K562 (cell line): ENCODE results near the gene OSGEP. TPM values are rescaled to one million over a fixed set of nuclear protein-coding genes. Genes with fewer than 3 reads are reported as not detected.

Experiments
- BHLHE40 ChIP-seq: IDR thresholded peaks from 2 replicates; pipeline ENCODE4 v1.6.1; 2011; ENCODE audit warnings: low read length, improper control_type of control experiment
- CBX8 ChIP-seq: fragments of 200-600 bp; sonication (generic); IDR thresholded peaks from 2 replicates; pipeline ENCODE4 v1.6.1; 2012; ENCODE audit warnings: borderline replicate concordance, mixed run types, low read depth, mild to moderate bottlenecking, moderate library complexity, mixed read lengths, low read length, control low read depth, inconsistent platforms; ENCODE audit not compliant: poor library complexity, severe bottlenecking; ENCODE audit errors: extremely low read depth
- ETV1 ChIP-seq: fragments of 450-650 bp; conservative IDR thresholded peaks from 2 replicates; pipeline ENCODE4 v1.6.1; 2016; ENCODE audit warnings: missing genetic modification characterization, control low read depth, low read depth, missing compliant biosample characterization
- IFI16 ChIP-seq: fragments of 250-450 bp; sonication (Bioruptor Pico); IDR thresholded peaks from 2 replicates; pipeline ENCODE4 v2.1.2; 2022; ENCODE audit warnings: mild to moderate bottlenecking, inconsistent platforms
- KAT8 ChIP-seq: fragments of 450-650 bp; IDR thresholded peaks from 2 replicates; pipeline ENCODE4 v1.6.1; 2016; ENCODE audit warnings: low read depth, mild to moderate bottlenecking
- KDM2B ChIP-seq: fragments of 250-450 bp; sonication (Bioruptor Pico); IDR thresholded peaks from 2 replicates; pipeline ENCODE4 v1.8.0; 2021; ENCODE audit warnings: mild to moderate bottlenecking, moderate library complexity
- POLR2B ChIP-seq: fragments of 450-650 bp; IDR thresholded peaks from 2 replicates; pipeline ENCODE4 v1.6.1; 2018; ENCODE audit warnings: low read depth; ENCODE audit not compliant: partially characterized antibody
- PTRF ChIP-seq: fragments of 450-650 bp; IDR thresholded peaks from 2 replicates; pipeline ENCODE4 v1.6.1; 2016; ENCODE audit warnings: mild to moderate bottlenecking, missing genetic modification characterization, missing compliant biosample characterization
- SP1 ChIP-seq: sonication (generic); formaldehyde crosslinking; IDR thresholded peaks from 2 replicates; pipeline ENCODE4 v1.8.1; 2022; ENCODE audit warnings: mild to moderate bottlenecking, missing genetic modification reagents
- TOE1 ChIP-seq, 2 experiments: fragments of 450-650 bp in 1 of 2; sonication (generic) in 1 of 2; formaldehyde crosslinking in 1 of 2; IDR thresholded peaks; 2 replicates each; pipeline versions ENCODE4 v1.7.1 to v1.8.0; 2016 to 2022; ENCODE audit warnings: borderline replicate concordance in 2 of 2, mild to moderate bottlenecking in 2 of 2, antibody characterized with exemption in 1 of 2, inconsistent platforms in 1 of 2, low read depth in 1 of 2, missing genetic modification reagents in 1 of 2, moderate library complexity in 1 of 2
- TRIM28 ChIP-seq: fragments of 450-650 bp; IDR thresholded peaks from 2 replicates; pipeline ENCODE4 v1.6.1; 2017
- ZNF146 ChIP-seq: IDR thresholded peaks from one replicate; pipeline ENCODE4 v1.6.1; 2018; ENCODE audit warnings: missing compliant biosample characterization; ENCODE audit not compliant: unreplicated experiment
- ZNF695 ChIP-seq: fragments of 450-650 bp; formaldehyde crosslinking; IDR thresholded peaks from 2 replicates; pipeline ENCODE4 v1.4.0; 2020; ENCODE audit warnings: mild to moderate bottlenecking, moderate library complexity
- ZNF785 ChIP-seq: fragments of 250-450 bp; sonication (Bioruptor Pico); IDR thresholded peaks from 2 replicates; pipeline ENCODE4 v1.4.0; 2020; ENCODE audit warnings: mild to moderate bottlenecking
- polyA plus RNA-seq, 8 experiments: library from polyadenylated mRNA; depleted of rRNA in 4 of 8; stranded (reverse) in 5 of 8; unstranded in 3 of 8; fragments of >200 nt; fragmentation: Nextera tagmentation in 2 of 8; fragmentation: Illumina TruSeq in 1 of 8; extraction: Ambion mirVana in 2 of 8; extraction: Trizol in 1 of 8; gene quantifications; 2 replicates each; pipeline versions ENCODE4 v1.2.1 to v1.2.3, GENCODE V29; 2011 to 2014; ENCODE audit warnings: inconsistent platforms in 1 of 8, missing spikeins in 1 of 8
- total RNA-seq, 7 experiments: library from RNA; depleted of rRNA in 6 of 7; stranded (reverse); fragments of >200 nt in 6 of 7; fragmentation: Illumina TruSeq in 2 of 7; extraction: Trizol in 2 of 7; gene quantifications; 2 replicates each; pipeline versions ENCODE4 v1.2.1 to v1.2.3, GENCODE V29; 2011 to 2021; ENCODE audit warnings: low replicate concordance in 1 of 7
- TF ChIP-seq, protein P1 (sequence below): fragments of 450-650 bp; IDR thresholded peaks from 2 replicates; pipeline ENCODE4 v1.6.1; 2017; ENCODE audit warnings: antibody characterized with exemption, mild to moderate bottlenecking
- TF ChIP-seq, protein P2 (sequence below): sonication (generic); formaldehyde crosslinking; IDR thresholded peaks from 2 replicates; pipeline ENCODE4 v1.8.0; 2022; ENCODE audit warnings: mild to moderate bottlenecking, missing genetic modification reagents
- TF ChIP-seq, protein P3 (sequence below): fragments of 450-650 bp; IDR thresholded peaks from one replicate; pipeline ENCODE4 v1.6.1; 2018; ENCODE audit warnings: mild to moderate bottlenecking, moderate library complexity; ENCODE audit not compliant: partially characterized antibody

OSGEP gene
- total and polyA plus RNA-seq, 9 of the 15 experiments (the other 6 are each of a cell fraction or from before 2014, with no cell fraction given), result 32.1 to 59.2 (median 44.1) TPM

DNA sequence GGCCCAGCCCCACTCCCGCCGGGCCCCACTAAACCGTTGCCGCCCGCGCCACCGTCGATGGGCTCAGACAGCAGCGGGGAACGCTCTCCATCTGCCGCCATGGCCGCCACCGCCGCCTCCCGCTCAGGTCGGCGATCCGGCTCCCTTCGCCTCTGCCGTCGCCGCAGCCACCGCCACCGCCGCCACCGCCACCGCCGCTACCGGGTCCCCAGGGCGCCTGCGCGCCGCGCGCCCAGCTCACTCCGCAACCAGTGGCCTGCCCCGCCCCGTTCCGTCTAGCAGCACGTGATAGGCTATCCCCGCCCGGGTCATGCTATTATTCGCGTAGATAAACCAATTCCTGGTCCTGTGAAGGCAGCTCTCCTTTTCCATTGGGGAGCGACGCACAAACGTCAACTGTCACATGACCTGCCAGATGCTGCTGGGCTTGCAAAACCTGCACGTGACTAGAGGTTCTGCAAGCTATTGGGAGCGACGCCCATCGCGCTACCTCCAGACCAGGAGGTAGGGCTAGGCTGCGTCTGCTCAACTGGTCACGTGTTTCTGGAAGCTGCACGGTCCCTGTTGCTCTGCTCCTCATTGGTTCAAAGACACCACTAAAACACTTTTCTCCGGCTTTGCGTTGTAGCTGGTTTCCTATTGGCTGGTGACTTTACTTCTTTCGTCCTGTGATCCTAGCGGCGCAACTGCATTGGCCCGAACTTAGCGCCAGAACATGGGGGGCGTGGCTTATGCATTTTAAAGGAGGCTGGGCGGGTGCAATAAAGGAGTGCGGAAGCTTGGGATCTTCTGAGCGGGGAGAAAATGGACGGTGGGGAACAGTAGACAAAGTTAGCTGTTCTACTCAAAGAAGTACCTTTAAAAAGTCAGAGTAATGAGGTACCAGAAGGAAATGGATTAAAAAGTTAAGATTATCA is 6.9 kb upstream of the OSGEP start, which contains the start of gene PIP4P1 (continued):
- TF ChIP-seq ZNF146 (CRISPR knock-in tag), result no peak
- TF ChIP-seq, protein P1, sequence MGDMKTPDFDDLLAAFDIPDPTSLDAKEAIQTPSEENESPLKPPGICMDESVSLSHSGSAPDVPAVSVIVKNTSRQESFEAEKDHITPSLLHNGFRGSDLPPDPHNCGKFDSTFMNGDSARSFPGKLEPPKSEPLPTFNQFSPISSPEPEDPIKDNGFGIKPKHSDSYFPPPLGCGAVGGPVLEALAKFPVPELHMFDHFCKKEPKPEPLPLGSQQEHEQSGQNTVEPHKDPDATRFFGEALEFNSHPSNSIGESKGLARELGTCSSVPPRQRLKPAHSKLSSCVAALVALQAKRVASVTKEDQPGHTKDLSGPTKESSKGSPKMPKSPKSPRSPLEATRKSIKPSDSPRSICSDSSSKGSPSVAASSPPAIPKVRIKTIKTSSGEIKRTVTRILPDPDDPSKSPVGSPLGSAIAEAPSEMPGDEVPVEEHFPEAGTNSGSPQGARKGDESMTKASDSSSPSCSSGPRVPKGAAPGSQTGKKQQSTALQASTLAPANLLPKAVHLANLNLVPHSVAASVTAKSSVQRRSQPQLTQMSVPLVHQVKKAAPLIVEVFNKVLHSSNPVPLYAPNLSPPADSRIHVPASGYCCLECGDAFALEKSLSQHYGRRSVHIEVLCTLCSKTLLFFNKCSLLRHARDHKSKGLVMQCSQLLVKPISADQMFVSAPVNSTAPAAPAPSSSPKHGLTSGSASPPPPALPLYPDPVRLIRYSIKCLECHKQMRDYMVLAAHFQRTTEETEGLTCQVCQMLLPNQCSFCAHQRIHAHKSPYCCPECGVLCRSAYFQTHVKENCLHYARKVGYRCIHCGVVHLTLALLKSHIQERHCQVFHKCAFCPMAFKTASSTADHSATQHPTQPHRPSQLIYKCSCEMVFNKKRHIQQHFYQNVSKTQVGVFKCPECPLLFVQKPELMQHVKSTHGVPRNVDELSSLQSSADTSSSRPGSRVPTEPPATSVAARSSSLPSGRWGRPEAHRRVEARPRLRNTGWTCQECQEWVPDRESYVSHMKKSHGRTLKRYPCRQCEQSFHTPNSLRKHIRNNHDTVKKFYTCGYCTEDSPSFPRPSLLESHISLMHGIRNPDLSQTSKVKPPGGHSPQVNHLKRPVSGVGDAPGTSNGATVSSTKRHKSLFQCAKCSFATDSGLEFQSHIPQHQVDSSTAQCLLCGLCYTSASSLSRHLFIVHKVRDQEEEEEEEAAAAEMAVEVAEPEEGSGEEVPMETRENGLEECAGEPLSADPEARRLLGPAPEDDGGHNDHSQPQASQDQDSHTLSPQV, result no peak
- TF ChIP-seq, protein P2, sequence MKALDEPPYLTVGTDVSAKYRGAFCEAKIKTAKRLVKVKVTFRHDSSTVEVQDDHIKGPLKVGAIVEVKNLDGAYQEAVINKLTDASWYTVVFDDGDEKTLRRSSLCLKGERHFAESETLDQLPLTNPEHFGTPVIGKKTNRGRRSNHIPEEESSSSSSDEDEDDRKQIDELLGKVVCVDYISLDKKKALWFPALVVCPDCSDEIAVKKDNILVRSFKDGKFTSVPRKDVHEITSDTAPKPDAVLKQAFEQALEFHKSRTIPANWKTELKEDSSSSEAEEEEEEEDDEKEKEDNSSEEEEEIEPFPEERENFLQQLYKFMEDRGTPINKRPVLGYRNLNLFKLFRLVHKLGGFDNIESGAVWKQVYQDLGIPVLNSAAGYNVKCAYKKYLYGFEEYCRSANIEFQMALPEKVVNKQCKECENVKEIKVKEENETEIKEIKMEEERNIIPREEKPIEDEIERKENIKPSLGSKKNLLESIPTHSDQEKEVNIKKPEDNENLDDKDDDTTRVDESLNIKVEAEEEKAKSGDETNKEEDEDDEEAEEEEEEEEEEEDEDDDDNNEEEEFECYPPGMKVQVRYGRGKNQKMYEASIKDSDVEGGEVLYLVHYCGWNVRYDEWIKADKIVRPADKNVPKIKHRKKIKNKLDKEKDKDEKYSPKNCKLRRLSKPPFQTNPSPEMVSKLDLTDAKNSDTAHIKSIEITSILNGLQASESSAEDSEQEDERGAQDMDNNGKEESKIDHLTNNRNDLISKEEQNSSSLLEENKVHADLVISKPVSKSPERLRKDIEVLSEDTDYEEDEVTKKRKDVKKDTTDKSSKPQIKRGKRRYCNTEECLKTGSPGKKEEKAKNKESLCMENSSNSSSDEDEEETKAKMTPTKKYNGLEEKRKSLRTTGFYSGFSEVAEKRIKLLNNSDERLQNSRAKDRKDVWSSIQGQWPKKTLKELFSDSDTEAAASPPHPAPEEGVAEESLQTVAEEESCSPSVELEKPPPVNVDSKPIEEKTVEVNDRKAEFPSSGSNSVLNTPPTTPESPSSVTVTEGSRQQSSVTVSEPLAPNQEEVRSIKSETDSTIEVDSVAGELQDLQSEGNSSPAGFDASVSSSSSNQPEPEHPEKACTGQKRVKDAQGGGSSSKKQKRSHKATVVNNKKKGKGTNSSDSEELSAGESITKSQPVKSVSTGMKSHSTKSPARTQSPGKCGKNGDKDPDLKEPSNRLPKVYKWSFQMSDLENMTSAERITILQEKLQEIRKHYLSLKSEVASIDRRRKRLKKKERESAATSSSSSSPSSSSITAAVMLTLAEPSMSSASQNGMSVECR, result no peak
- peak; percentile 100 for TF ChIP-seq TOE1 (IDR thresholded peaks at IDR 0.05; ENCODE audit: borderline replicate concordance)
- TF ChIP-seq TOE1 (CRISPR knock-in tag; IDR thresholded peaks at IDR 0.05; ENCODE audit: borderline replicate concordance, low read depth), result no peak
- peak; percentile 63 for TF ChIP-seq SP1 (CRISPR knock-in tag)
- TF ChIP-seq CBX8, result no peak
- TF ChIP-seq KAT8, result no peak
- TF ChIP-seq PTRF, result no peak
- TF ChIP-seq, protein P3, sequence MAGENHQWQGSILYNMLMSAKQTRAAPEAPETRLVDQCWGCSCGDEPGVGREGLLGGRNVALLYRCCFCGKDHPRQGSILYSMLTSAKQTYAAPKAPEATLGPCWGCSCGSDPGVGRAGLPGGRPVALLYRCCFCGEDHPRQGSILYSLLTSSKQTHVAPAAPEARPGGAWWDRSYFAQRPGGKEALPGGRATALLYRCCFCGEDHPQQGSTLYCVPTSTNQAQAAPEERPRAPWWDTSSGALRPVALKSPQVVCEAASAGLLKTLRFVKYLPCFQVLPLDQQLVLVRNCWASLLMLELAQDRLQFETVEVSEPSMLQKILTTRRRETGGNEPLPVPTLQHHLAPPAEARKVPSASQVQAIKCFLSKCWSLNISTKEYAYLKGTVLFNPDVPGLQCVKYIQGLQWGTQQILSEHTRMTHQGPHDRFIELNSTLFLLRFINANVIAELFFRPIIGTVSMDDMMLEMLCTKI, result no peak
- TF ChIP-seq ZNF785 (CRISPR knock-in tag), result no peak
- TF ChIP-seq ETV1, result no peak; the same call in 1 of the 2 replicates
- no peak for TF ChIP-seq ZNF695
- TF ChIP-seq TRIM28, result no peak
- no peak for TF ChIP-seq KDM2B (CRISPR knock-in tag)
- no peak for TF ChIP-seq IFI16
- TF ChIP-seq POLR2B, result peak; percentile 76
- TF ChIP-seq BHLHE40, result peak; percentile 99
